ENCODE data around the gene TMEM51.

DNA sequence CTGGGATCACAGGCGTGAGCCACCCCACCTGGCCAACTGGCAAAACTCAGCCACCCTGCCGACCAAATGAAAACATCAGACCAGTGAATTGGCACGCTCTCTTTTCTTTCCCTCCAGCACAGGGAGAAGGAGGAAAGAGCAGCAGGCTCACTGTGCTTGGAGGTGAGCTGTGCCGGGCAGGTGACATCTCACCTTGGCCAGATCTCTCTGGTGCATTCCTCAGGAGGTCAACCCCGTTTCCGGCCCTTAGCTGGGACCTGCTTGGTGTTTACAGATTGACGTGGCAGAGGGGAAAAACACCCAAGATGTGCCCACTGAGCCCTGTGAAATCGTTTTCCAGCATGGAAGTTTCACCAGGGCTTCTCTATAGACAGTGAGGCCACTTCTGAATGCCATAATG lies 45.1 kb downstream of the TMEM51 start:
- TF ChIP-seq CTCF (IDR thresholded peaks at IDR 0.05; ENCODE audit: insufficient read depth, low read depth, low read length) = no peak
- no peak for TF ChIP-seq EZH2 (IDR thresholded peaks at IDR 0.05; ENCODE audit: insufficient read depth, low read length)

Data from astrocyte (in vitro differentiated cells and primary cell).